GM12865 (cell line): ENCODE measurements around the gene IQCE.

ENCODE experiments used
- DNase-seq: peaks from one replicate; pipeline ENCODE4 v3.0.0; 2010; ENCODE audit warnings: low read depth
- H3K4me3 ChIP-seq: 2 replicates; pipeline ENCODE4 v1.5.1; 2011; ENCODE audit warnings: mild to moderate bottlenecking, low read depth, low read length, control low read depth
- TF ChIP-seq, protein P1 (sequence below): IDR thresholded peaks from 2 replicates; pipeline ENCODE4 v1.5.1; 2011; ENCODE audit warnings: low read length, control low read depth, low read depth, inconsistent platforms; ENCODE audit not compliant: insufficient read depth; ENCODE audit errors: missing control alignments

The IQCE gene

DNA sequence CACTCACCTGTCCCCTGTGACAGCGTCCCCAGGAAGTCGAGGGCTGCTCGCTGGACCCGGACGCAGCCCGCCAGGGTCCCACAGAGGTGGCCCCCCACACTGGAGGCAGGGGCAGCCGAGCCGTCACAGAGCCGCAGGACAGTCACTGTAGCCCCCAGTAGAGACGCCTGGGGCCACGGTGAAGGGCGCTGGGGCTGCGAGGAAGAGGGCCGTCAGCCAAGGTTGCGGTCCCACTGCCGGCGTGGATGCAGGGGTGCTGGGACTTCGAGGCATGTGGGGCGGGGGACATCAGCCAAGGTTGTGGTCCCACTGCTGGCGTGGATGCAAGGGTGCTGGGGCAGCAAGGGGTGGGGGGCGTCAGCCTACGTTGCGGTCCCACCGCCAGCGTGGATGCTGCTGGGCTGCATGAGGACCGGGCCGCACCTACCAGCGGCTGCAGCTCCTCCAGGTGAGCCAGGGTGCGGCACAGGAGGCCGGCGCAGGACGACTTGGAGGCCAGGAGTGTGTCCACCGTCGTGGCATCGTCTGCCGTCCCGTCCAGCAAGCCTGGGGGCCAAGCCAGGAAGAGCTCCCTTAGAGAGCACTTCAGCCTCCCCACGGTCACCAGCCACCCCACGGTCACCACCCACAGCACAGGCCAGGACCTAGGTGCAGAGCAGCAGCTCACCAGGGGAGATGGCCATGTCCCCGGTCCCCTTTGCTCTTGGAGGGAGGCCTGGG lies 17.3 kb upstream of the IQCE start:
- TF ChIP-seq, protein P1, sequence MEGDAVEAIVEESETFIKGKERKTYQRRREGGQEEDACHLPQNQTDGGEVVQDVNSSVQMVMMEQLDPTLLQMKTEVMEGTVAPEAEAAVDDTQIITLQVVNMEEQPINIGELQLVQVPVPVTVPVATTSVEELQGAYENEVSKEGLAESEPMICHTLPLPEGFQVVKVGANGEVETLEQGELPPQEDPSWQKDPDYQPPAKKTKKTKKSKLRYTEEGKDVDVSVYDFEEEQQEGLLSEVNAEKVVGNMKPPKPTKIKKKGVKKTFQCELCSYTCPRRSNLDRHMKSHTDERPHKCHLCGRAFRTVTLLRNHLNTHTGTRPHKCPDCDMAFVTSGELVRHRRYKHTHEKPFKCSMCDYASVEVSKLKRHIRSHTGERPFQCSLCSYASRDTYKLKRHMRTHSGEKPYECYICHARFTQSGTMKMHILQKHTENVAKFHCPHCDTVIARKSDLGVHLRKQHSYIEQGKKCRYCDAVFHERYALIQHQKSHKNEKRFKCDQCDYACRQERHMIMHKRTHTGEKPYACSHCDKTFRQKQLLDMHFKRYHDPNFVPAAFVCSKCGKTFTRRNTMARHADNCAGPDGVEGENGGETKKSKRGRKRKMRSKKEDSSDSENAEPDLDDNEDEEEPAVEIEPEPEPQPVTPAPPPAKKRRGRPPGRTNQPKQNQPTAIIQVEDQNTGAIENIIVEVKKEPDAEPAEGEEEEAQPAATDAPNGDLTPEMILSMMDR: no peak
- DNase-seq: no peak

DNA sequence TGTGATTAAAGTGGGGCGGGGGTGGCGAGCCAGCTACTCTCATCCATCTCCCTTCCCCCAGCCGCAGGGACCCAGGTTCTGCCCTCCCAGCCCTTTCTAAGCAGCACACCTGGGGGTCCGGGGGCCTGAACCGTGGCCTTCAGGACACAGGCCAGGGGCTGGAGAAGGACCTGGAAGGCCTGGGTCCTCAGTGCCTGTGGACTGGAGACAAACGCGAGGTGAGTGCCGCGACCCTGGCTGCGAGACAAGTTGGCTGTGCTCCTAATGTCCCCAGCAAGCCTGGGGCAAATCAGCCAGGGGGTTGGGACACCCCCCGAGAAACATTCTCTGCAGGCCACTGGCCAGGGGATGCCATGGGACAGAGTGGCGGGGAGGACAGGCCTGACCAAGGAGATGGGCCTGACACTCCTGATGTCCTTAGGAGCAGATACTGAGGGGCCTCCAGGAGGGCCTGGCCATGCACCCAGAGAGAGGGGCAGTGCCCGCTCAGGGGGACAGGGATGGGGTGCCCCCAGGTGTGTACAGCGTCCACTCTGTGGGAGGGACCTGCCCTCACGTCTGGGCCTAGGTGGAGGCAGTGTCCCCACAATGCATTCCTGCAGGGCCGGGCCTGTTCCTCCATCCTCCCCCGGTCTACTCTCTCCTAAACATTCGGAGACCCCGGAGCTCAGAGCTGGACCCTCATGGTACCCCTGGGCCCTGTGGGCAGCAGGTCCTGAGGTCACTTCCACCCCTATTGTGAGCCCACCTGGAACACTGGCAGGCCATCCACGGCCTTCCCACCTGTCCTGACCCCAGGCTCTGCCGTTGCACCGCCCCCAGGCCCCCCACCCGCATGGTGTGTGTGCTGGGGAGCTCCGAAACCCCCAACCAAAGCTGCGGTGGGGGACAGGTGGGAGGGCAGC lies 16.5 kb upstream of the IQCE start:
- TF ChIP-seq, protein P1: no peak
- no peak overlapping the region for H3K4me3 ChIP-seq
- no peak for DNase-seq

More for the DNA sequence above, 17.3 kb upstream of the IQCE start:
- H3K4me3 ChIP-seq: no peak overlapping the region

DNA sequence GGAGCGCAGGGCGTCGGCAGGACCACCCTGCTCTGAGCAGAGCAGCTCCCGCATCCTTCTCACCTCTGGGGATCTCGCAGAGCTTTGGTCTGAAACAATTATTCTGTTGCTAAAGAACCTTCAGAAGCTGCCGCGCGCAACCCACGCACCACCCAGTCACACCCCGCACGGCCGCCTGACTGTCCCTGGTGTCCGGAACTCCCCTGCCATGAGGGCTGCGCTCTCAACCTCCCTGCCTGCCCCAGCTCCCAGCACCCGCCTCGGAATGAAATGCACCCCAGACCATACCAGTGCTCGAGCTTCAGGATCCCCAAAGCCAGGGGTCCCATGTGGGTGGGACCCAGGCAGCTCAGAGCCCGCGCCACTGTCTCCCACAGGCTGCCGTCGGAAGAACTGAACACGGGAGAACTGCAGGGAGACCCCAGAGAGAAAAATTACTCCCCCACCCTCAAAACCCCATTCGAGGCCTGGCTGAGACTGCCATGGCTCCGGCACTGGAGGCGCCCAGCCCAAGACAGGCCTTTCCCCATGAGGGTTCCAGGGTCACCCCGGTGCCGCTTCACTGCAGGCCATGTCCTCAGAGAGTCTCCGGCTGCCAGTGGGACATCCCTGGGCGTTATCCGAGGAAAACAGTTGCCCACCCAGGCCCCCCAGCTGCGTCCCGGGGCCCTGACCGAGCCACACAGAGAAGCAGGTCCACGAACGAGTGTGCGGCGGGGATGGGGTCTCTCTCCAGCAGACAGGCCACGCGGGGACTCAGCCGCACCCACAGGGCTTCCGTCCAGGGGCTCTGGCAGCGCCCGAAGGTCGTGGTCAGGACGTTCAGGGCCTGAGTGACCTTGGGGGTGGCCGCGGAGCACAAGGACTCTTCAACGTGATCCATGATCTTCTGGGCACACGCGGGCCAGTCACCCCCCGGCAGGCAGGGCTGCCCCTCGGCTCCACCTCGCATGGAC lies 15.6 kb upstream of the IQCE start:
- TF ChIP-seq, protein P1: no peak
- DNase-seq: no peak
- no peak overlapping the region for H3K4me3 ChIP-seq

GRCh38 chr7:2544541-2545188 lies 14.1 kb upstream of the IQCE start:
- DNase-seq: no peak
- TF ChIP-seq, protein P1: no peak
- no peak overlapping the region for H3K4me3 ChIP-seq

- TF ChIP-seq, protein P1: no peak
- no peak for DNase-seq
- H3K4me3 ChIP-seq: no peak overlapping the region
Measured at GRCh38 chr7:2545746-2546425, 12.9 kb upstream of the IQCE start.
